HG03045 (cell line): ENCODE results near the gene GINS1.
"Not testable (repeated sequence)": the region's sequence is repeated elsewhere in the genome, so short reads cannot be mapped to it uniquely, and the experiment has no call there.

Source experiments
- ATAC-seq: cut with Tn5 transposase; IDR thresholded peaks from one replicate; pipeline ENCODE4 v1.9.1; 2021; ENCODE audit warnings: mild to moderate bottlenecking, moderate library complexity; ENCODE audit not compliant: unreplicated experiment

GINS1 gene

GRCh38 chr20:25473297-25473696, 65.8 kb downstream of the GINS1 start:
- ATAC-seq = not testable (repeated sequence)

- ATAC-seq = no peak
Observed at GRCh38 chr20:25476106-25477013, 68.9 kb downstream of the GINS1 start.

- ATAC-seq = no peak
Observed at GRCh38 chr20:25477014-25477882, 69.8 kb downstream of the GINS1 start.

GRCh38 chr20:25478889-25479568, 71.6 kb downstream of the GINS1 start:
- no peak for ATAC-seq

GRCh38 chr20:25479638-25480037, 72.2 kb downstream of the GINS1 start:
- ATAC-seq = no peak

GRCh38 chr20:25480156-25480555, 72.7 kb downstream of the GINS1 start:
- ATAC-seq = no peak

GRCh38 chr20:25480797-25481196, 73.3 kb downstream of the GINS1 start:
- no peak for ATAC-seq

GRCh38 chr20:25481235-25481917, 73.9 kb downstream of the GINS1 start:
- no peak for ATAC-seq

- no peak for ATAC-seq
Observed at GRCh38 chr20:25481918-25482253, 74.4 kb downstream of the GINS1 start.

- no peak for ATAC-seq
Observed at GRCh38 chr20:25483431-25484132, 76.1 kb downstream of the GINS1 start.

- no peak for ATAC-seq
Observed at GRCh38 chr20:25484224-25484846, 76.9 kb downstream of the GINS1 start.

GRCh38 chr20:25484911-25485511, 77.5 kb downstream of the GINS1 start:
- no peak for ATAC-seq

- ATAC-seq = no peak
Observed at GRCh38 chr20:25485872-25486271, 78.4 kb downstream of the GINS1 start.

GRCh38 chr20:25486377-25486776, 78.9 kb downstream of the GINS1 start:
- no peak for ATAC-seq

- ATAC-seq = no peak
Observed at GRCh38 chr20:25487306-25487705, 79.8 kb downstream of the GINS1 start.

- no peak for ATAC-seq
Observed at GRCh38 chr20:25487975-25488374, 80.5 kb downstream of the GINS1 start.

- ATAC-seq = no peak
Observed at GRCh38 chr20:25489221-25489871, 81.9 kb downstream of the GINS1 start.

GRCh38 chr20:25490656-25491445, 83.4 kb downstream of the GINS1 start:
- no peak for ATAC-seq
